GM21717 (cell line): ENCODE data around the gene FBXO40.

Source experiments
- ATAC-seq: cut with Tn5 transposase; IDR thresholded peaks from one replicate; pipeline ENCODE4 v1.9.1; 2021; ENCODE audit warnings: mild to moderate bottlenecking, moderate library complexity; ENCODE audit not compliant: unreplicated experiment

The FBXO40 gene

DNA sequence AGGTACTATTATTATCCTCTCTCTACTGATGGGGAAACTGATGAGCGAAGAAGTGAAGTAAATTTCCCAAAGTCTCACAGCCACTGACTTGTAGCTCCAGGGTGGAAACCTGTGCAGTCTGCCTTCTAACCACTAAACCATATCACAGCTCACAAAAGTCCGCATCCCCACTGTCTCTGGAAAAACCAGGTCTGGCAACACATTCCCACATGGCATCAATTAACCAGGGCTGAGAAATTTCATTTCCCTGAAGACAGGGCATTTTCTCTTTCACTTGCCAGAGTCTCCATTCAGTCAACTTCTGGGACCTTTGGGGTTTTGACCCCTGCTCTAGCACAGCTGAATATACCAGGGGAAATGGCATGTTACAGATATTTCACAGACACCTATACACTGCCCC lies 26.5 kb downstream of the FBXO40 start:
- ATAC-seq = no peak

- ATAC-seq = no peak
These were observed 28.3 kb downstream of the FBXO40 start for GRCh38 chr3:121621491-121621890.

DNA sequence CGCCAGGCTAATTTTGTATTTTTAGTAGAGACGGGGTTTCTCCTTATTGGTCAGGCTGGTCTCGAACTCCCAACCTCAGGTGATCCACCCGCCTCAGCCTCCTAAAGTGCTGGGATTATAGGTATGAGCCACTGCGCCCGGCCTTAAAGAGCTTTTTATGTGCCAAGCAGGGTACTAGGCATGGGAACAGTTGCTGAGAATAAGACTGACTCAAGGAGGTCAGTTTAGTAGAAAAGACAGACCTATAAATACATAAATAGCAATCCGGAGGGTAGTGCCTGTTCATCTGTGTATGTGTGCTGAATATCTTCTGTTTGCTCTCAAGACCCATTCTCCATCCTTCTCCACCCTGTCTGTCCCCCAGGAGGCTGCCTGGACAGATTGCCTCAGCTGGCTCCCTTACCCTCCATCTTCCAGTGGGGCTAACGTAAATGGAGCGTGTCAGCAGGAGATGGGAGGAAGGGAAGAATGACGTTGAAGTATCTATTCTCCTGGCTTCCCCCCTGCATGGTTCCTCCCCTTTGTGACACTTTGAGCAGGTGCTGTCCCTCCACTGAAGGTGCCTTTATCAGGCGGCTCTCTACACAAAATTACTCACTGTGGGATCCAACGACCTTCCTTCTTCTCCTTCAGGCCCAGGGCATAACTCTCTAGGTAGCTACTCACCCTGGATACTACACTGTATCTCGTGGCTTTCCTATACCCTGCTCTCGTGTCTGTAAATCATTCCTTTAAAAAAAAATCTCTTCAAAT lies 31.1 kb downstream of the FBXO40 start:
- no peak for ATAC-seq

- ATAC-seq = no peak
These were observed 33.3 kb downstream of the FBXO40 start for GRCh38 chr3:121626495-121626894.

- no peak for ATAC-seq
These were observed 34.0 kb downstream of the FBXO40 start for GRCh38 chr3:121627211-121627610.

DNA sequence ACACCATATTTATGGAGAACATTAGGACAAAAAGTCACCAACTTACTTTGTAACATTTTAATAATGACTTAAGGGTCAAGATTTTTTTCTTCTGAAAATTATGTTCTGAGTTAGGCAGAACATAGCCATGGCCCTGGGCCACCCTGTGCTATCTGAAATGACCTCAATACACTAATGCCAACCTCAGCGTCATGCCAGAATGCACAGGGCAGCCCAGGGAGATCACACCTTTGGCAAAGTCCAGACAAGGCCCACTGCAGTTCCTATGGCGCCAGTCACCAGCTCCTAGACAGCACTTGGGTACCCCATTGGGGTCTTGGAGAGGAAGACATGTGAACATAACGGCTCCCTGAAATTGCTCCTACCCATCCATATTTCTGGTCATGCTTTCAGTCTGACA lies 34.4 kb downstream of the FBXO40 start:
- no peak for ATAC-seq

GRCh38 chr3:121629601-121630000 lies 36.4 kb downstream of the FBXO40 start:
- no peak for ATAC-seq

- ATAC-seq = no peak
These were observed 37.2 kb downstream of the FBXO40 start for GRCh38 chr3:121630355-121630754.

GRCh38 chr3:121637922-121638321 lies 44.7 kb downstream of the FBXO40 start:
- no peak for ATAC-seq

- no peak for ATAC-seq
These were observed 47.9 kb downstream of the FBXO40 start for GRCh38 chr3:121641127-121641526.

GRCh38 chr3:121642601-121643314 lies 49.6 kb downstream of the FBXO40 start:
- ATAC-seq = no peak

- no peak for ATAC-seq
These were observed 51.9 kb downstream of the FBXO40 start for GRCh38 chr3:121645054-121645453.

- ATAC-seq = no peak
These were observed 55.2 kb downstream of the FBXO40 start for GRCh38 chr3:121648219-121648958.

DNA sequence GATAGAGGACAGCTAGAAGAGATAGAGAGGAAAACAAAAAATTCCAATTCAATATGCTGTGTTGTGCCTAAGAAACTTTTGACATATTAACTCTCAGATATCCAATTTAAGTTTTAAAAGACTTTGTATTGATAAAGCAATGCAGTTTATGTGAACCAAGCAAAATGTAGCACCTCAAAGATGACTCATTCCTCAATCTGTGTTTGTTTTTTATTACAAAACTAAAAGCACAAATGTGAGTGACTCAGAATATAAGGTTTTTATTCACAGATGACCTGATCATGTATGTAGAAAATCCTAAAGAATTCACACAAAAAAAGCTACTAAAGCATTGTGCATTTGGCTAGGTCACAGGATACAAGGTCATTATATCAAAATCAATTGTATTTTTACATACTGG lies 56.5 kb downstream of the FBXO40 start:
- no peak for ATAC-seq

DNA sequence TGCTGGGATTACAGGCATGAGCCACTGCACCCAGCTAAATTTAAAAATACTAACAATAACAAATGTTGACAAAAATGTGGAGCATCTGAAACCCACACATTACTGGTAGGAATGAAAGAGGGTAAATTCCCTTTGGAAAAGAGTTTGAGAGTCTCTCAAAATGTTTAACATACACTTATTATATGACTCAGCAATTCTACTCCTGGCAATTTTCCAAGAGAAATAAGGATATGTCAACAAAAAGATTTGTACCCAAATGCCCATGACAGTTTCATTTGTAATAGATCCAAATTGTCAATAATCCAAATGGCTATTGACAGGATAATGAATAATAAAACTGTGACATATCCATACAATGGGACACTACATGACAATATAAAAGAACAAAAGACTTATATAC lies 58.5 kb downstream of the FBXO40 start:
- ATAC-seq = no peak

- ATAC-seq = peak; percentile 61
These were observed 61.6 kb downstream of the FBXO40 start for GRCh38 chr3:121654493-121655385.

GRCh38 chr3:121658716-121659435 lies 65.7 kb downstream of the FBXO40 start:
- ATAC-seq = no peak

GRCh38 chr3:121659586-121659985 lies 66.4 kb downstream of the FBXO40 start:
- no peak for ATAC-seq

GRCh38 chr3:121660356-121661171 lies 67.4 kb downstream of the FBXO40 start, which contains the start of gene HCLS1:
Gene HCLS1, minus strand, starts transcription at chr3:121660903. Its CDS starts 2,556 bp downstream, at chr3:121658347.
- ATAC-seq = peak; percentile 83
